Type B pancreatic cell (in vitro differentiated cells): ENCODE measurements around the gene KREMEN1. TPM values are rescaled to one million over a fixed set of nuclear protein-coding genes. Genes with fewer than 3 reads are reported as not detected.

Experiments
- DNase-seq: peaks from one replicate; pipeline ENCODE4 v3.0.0; 2021; ENCODE audit warnings: mixed read lengths; ENCODE audit not compliant: unreplicated experiment; ENCODE audit errors: extremely low spot score
- H3K27ac Mint-ChIP-seq: 2 replicates; pipeline ENCODE4 v1.8.0; 2021; ENCODE audit warnings: mild to moderate bottlenecking, mixed read lengths
- H3K27me3 Mint-ChIP-seq: 2 replicates; pipeline ENCODE4 v1.8.0; 2021; ENCODE audit warnings: mixed read lengths
- H3K36me3 Mint-ChIP-seq: 2 replicates; pipeline ENCODE4 v1.8.0; 2021; ENCODE audit warnings: mixed read lengths
- H3K4me1 Mint-ChIP-seq: one replicate; pipeline ENCODE4 v1.8.0; 2021; ENCODE audit warnings: mixed read lengths; ENCODE audit not compliant: unreplicated experiment
- H3K4me3 Mint-ChIP-seq: 2 replicates; pipeline ENCODE4 v1.8.0; 2021; ENCODE audit warnings: mild to moderate bottlenecking, mixed read lengths
- H3K9me3 Mint-ChIP-seq: 2 replicates; pipeline ENCODE4 v1.8.0; 2021; ENCODE audit warnings: mixed read lengths
- total RNA-seq: library from RNA; stranded (reverse); gene quantifications from 2 replicates; pipeline ENCODE4 v1.2.1, GENCODE V29; 2021; ENCODE audit warnings: low replicate concordance
- TF ChIP-seq, protein P1 (sequence below): fragments of 200-600 bp; sonication (generic); conservative IDR thresholded peaks from 2 replicates; pipeline ENCODE4 v1.5.0; 2021; ENCODE audit warnings: antibody characterized with exemption, mild to moderate bottlenecking

KREMEN1 gene
- total RNA-seq, 1 donor from 2014 or later, result 26.2 TPM

DNA sequence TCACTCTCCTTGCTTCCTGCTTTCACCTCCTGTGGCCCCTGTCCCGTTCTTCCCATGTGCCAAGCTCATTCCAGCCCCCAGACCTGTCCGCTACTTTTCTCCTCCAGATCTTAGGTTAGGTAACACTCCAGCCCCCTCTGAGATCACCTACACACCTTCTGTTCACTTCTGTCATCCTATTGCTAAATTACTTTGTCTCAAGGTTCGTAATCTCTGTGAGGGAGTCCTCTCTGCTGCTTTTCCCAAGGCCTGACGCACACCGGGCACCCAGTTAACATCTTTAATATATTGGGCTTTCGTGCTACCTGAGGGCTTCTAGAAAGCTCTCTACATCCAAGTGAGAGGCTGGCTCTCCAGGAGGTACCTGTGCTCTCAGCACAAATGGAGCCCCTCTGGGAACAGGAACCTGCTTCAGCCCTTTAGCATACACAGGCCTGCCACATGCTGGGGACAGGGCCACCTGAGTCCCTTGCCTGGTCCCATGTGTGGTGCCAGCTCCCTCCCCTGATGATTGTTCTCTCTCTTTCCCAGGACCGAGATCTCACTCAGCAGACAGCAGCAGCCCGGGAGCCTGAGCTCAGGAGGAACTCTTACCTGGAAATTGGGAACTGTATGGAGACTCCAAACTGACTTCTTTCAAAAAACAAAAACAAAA lies 19.7 kb upstream of the KREMEN1 start:
- Mint-ChIP-seq H3K4me1 (peaks cover 13% of the 10 kb centered on the region), H3K9me3 (no peaks in the 10 kb centered on the region), H3K27me3 (no peaks in the 10 kb centered on the region), H3K27ac (peak overlapping the region; percentile 17), H3K4me3 (no peak overlapping the region), H3K36me3 (peaks cover 12% of the 10 kb centered on the region)
- TF ChIP-seq, protein P1, sequence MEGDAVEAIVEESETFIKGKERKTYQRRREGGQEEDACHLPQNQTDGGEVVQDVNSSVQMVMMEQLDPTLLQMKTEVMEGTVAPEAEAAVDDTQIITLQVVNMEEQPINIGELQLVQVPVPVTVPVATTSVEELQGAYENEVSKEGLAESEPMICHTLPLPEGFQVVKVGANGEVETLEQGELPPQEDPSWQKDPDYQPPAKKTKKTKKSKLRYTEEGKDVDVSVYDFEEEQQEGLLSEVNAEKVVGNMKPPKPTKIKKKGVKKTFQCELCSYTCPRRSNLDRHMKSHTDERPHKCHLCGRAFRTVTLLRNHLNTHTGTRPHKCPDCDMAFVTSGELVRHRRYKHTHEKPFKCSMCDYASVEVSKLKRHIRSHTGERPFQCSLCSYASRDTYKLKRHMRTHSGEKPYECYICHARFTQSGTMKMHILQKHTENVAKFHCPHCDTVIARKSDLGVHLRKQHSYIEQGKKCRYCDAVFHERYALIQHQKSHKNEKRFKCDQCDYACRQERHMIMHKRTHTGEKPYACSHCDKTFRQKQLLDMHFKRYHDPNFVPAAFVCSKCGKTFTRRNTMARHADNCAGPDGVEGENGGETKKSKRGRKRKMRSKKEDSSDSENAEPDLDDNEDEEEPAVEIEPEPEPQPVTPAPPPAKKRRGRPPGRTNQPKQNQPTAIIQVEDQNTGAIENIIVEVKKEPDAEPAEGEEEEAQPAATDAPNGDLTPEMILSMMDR, result no peak
- DNase-seq, result no peak

DNA sequence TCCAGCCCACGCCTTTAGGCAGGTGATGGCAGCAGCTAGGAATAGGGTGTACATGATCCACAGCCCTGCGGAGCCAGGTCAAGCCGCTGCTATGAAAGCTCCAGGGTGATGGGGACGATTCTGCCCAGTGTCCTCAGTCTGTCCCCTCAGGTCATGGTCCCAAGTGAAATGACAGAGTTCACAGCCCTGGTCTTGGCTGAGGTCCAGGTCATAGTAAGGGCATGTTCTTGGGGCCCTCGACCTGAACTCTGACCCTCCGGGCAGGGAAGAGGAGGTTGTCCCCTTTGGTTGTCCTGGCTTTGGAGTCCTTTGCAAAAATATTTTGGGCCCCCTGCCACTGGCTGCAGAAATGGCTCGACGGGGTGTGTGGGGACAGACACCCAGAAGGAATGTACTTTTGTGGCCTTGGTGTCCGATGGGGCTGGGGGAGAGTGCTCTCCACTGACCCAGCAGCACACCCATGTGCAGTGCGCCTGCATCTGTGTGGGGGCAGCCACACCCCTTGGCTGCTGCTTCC lies 18.5 kb upstream of the KREMEN1 start:
- no peak overlapping the region for H3K27ac Mint-ChIP-seq
- no peak overlapping the region for H3K4me3 Mint-ChIP-seq
- no peaks in the 10 kb centered on the region for H3K27me3 Mint-ChIP-seq
- peaks cover 12% of the 10 kb centered on the region for H3K36me3 Mint-ChIP-seq
- no peak for DNase-seq
- no peaks in the 10 kb centered on the region for H3K9me3 Mint-ChIP-seq
- TF ChIP-seq, protein P1, result no peak
- H3K4me1 Mint-ChIP-seq, result peaks cover 23% of the 10 kb centered on the region

DNA sequence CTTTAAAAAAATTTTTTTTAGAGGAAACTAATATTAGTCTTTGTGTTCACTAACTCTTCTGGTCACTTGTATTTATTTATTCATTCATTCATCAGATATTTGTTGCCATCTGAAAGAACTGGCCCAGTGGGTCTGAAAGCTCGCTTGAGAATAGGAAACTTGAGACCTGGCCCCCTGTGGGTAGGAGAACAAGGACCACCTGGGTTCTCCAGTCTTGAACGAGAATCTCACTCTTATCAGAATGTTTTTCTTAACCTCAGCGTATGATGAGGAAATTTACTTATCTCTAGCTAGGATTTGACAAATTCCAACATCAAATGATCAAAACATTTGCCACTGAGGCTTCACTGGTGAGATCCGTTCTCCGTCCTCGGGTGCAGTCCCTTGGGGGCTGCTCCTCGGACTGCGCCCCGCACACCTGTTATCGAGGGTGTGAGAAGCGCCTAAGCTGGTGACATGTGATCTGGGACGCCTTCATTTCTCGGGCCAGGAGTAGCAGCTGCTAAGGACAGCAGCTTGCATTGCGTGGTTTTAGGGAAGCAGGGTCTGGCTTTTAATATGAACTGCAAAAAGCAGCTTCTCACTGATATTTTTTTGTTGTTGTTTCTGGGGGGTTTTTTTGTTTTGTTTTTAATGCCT lies 17.5 kb upstream of the KREMEN1 start:
- H3K27ac Mint-ChIP-seq, result no peak overlapping the region
- H3K9me3 Mint-ChIP-seq, result no peaks in the 10 kb centered on the region
- H3K27me3 Mint-ChIP-seq, result no peaks in the 10 kb centered on the region
- peaks cover 12% of the 10 kb centered on the region for H3K36me3 Mint-ChIP-seq
- H3K4me3 Mint-ChIP-seq, result no peak overlapping the region
- DNase-seq, result no peak
- H3K4me1 Mint-ChIP-seq, result peaks cover 27% of the 10 kb centered on the region
- TF ChIP-seq, protein P1, result no peak

DNA sequence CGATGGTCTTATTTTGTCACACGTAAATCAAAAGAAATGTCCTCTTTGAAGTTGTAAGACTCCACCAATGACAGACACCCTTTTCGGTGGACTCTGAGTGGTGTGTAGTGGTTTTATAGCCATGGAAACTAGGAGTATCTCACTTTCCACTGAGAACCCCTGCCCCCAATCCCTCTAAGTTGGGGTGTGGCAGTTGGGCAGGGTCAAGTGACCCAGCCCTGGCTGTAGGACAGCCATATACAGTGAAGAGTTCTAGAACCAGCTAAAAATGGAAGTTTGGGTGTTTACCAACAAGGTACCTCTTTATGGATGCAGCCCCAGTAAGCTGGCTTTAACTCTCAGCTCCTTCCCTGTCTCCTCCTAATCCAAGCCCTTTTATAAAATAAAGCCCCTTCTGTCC lies 16.4 kb upstream of the KREMEN1 start:
- no peak overlapping the region for H3K27ac Mint-ChIP-seq
- H3K36me3 Mint-ChIP-seq, result peaks cover 12% of the 10 kb centered on the region
- no peaks in the 10 kb centered on the region for H3K27me3 Mint-ChIP-seq
- no peaks in the 10 kb centered on the region for H3K9me3 Mint-ChIP-seq
- peaks cover 35% of the 10 kb centered on the region for H3K4me1 Mint-ChIP-seq
- no peak for DNase-seq
- H3K4me3 Mint-ChIP-seq, result no peak overlapping the region
- TF ChIP-seq, protein P1, result no peak

DNA sequence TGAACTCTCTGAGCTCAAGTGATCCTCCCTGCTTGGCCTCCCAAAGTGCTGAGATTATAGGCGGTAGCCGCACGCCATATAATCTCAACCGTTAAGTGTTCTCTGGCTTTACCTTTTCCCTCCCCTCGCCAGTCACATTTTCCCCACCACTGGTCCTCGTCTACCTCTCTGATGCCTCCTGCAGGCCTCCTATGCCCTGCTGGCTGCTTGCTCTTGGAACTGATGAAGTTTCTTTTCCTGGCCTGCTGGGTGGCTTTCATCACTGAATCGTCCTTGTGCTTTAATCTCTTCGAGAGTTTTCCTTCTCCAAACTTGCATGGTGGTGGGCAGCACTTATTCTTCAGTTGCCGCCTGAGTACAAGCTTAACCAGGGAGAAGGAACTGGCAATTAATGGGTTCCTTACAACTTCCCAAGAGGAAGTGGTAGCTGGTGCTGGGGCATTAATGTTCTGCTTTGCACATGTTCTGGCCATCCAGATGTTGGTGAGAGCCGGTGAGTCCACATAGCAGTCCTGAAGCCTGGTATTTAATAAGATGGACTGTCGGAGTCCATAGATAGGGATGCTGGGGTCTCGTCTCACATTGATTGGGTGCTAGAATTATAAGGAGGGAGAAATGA lies 12.5 kb upstream of the KREMEN1 start:
- Mint-ChIP-seq H3K27ac (no peak overlapping the region), H3K4me3 (no peak overlapping the region), H3K4me1 (peaks cover 27% of the 10 kb centered on the region), H3K36me3 (no peaks in the 10 kb centered on the region), H3K27me3 (no peaks in the 10 kb centered on the region), H3K9me3 (no peaks in the 10 kb centered on the region)
- TF ChIP-seq, protein P1, result no peak
- no peak for DNase-seq
